ENCODE results near the gene CDK6. TPM values are rescaled to one million over a fixed set of nuclear protein-coding genes. Genes with fewer than 3 reads are reported as not detected.
A peak's percentile ranks its signal among the peaks of the same experiment; 100 is the strongest.

CDK6 gene
- total RNA-seq, 4 donors from 2014 or later: 43.6 to 85.1 (median 63.3) TPM

DNA sequence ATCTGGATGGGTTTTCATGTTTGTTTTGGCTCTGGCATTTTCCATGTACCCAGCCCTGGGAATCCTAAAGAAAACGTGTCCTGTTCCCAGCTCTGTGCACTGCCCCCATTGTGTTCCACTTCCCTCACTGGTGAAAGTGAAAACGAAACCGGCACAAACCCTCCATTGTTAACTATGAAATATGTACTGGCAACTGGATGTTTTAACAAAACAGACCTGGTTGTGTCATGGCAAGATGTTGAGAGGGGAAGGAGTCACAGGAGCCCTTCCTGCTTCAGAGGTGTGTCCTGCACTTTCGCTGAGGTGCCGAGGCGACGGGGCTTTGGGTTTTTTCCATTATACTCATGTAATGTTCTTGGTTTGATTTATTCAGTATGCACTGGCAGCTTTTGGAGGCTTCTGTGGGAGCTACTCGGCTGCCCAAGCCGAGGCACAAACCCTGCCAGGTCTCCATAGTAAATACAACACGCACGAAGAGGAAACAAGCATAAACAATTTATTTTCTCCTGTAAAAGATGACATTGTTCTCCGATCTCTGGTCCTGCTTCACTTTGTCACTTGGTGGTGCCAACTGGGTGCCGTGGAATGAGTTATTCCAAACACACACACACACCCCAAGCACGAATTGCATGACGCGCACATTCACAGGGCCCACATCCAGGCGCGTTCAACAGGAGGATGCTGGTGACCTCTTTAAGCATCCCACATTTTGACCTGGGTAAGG lies 118.2 kb downstream of the CDK6 start:
- intact Hi-C loops (cut with DNase I; ENCODE audit: low total_unique reads): no loop called here
- TF ChIP-seq, protein P1, sequence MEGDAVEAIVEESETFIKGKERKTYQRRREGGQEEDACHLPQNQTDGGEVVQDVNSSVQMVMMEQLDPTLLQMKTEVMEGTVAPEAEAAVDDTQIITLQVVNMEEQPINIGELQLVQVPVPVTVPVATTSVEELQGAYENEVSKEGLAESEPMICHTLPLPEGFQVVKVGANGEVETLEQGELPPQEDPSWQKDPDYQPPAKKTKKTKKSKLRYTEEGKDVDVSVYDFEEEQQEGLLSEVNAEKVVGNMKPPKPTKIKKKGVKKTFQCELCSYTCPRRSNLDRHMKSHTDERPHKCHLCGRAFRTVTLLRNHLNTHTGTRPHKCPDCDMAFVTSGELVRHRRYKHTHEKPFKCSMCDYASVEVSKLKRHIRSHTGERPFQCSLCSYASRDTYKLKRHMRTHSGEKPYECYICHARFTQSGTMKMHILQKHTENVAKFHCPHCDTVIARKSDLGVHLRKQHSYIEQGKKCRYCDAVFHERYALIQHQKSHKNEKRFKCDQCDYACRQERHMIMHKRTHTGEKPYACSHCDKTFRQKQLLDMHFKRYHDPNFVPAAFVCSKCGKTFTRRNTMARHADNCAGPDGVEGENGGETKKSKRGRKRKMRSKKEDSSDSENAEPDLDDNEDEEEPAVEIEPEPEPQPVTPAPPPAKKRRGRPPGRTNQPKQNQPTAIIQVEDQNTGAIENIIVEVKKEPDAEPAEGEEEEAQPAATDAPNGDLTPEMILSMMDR (IDR thresholded peaks at IDR 0.05): no peak
- TF ChIP-seq POLR2A (IDR thresholded peaks at IDR 0.05): no peak
- DNase-seq (ENCODE audit: low spot score in 2 of 2): peak; percentile 51 to 84
- peak overlapping the region; percentile 17 for H3K4me3 ChIP-seq (ENCODE audit: low read depth, poor library complexity, severe bottlenecking)
- 47 to 57% methylated on average over 18 of the region's 18 CpGs for WGBS, 2 donors

GRCh38 chr7:92717623-92717992 lies 118.8 kb downstream of the CDK6 start:
- TF ChIP-seq, protein P1 (IDR thresholded peaks at IDR 0.05): no peak
- TF ChIP-seq POLR2A (IDR thresholded peaks at IDR 0.05): no peak
- DNase-seq (ENCODE audit: low spot score in 2 of 2): no peak
- intact Hi-C loops (cut with DNase I; ENCODE audit: low total_unique reads): no loop called here
- H3K4me3 ChIP-seq (ENCODE audit: low read depth, poor library complexity, severe bottlenecking): no peak overlapping the region
- WGBS, 2 donors: 58 to 74% methylated on average over 7 of the region's 7 CpGs

DNA sequence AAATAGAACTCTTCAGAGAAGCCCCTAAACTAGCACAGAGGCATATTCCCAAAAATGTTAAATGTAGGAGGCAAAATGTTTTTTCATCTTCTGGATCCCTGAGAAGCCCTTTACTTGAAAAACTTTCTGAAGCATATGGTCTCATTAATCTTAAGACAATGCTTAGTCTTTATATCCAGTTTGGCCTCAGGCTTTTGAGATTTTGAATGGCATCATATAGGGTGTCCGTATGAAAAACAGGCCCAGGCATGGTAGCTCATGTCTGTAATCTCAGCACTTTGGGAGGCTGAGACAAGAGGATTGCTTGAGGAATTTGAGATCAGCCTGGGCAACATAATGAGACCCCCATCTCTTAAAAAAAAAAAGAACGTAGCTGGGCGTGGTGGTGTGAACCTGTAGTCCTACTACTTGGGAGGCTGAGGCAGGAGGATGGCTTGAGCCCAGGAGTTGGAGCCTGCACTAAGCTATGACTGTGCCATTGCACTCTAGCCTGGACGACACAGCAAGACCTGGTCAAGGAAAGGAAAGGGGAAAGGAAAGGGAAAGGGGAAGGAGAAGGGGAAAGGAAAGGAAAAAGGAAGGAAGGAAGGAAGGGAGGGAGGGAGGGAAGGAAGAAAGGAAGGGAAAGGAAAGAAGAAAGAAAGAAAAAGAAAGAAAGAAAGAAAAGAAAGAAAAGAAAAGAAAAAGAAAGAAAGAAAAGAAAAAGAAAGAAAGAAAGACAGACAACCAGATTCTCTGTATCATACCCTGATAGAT lies 119.4 kb downstream of the CDK6 start:
- WGBS, 2 donors: 87 to 90% methylated on average over 4 of the region's 4 CpGs

DNA sequence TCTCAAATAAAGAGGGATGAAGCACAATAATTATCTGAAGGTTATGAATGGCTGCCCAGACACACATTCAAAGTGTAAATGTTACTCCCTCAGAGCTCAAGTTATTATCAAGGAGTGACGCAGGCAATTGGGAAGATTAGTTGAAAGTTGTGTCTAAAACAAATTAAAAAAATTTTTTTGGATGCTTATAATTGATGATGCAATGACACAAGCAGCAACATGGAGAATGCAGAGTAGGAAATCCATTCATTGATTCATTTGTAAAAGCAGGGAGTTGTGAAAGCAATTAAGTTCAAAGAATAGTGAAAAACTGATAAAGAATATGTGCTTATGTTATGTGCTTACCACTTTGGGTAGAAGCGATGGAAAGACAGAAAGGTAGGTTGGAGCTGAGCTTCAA lies 120.4 kb downstream of the CDK6 start:
- WGBS, 2 donors: 91 to 96% methylated on average over 2 of the region's 2 CpGs

More for the DNA sequence above, 119.4 kb downstream of the CDK6 start:
- DNase-seq (ENCODE audit: low spot score in 2 of 2): no peak
- TF ChIP-seq, protein P1 (IDR thresholded peaks at IDR 0.05): no peak
- TF ChIP-seq POLR2A (IDR thresholded peaks at IDR 0.05): no peak
- intact Hi-C loops (cut with DNase I; ENCODE audit: low total_unique reads): no loop called here
- H3K4me3 ChIP-seq (ENCODE audit: low read depth, poor library complexity, severe bottlenecking): no peak overlapping the region

GRCh38 chr7:92714767-92715166 lies 121.6 kb downstream of the CDK6 start:
- H3K4me3 ChIP-seq (ENCODE audit: low read depth, poor library complexity, severe bottlenecking): no peak overlapping the region
- TF ChIP-seq POLR2A (IDR thresholded peaks at IDR 0.05): no peak
- intact Hi-C loops (cut with DNase I; ENCODE audit: low total_unique reads): no loop called here
- WGBS, 2 donors: 88 to 93% methylated on average over 3 of the region's 3 CpGs
- DNase-seq (ENCODE audit: low spot score in 2 of 2): no peak

More for the DNA sequence above, 120.4 kb downstream of the CDK6 start:
- TF ChIP-seq, protein P1 (IDR thresholded peaks at IDR 0.05): no peak
- TF ChIP-seq POLR2A (IDR thresholded peaks at IDR 0.05): no peak
- H3K4me3 ChIP-seq (ENCODE audit: low read depth, poor library complexity, severe bottlenecking): no peak overlapping the region
- DNase-seq (ENCODE audit: low spot score in 2 of 2): no peak
- intact Hi-C loops (cut with DNase I; ENCODE audit: low total_unique reads): no loop called here

- intact Hi-C loops (cut with DNase I; ENCODE audit: low total_unique reads): no loop called here
- no peak for TF ChIP-seq POLR2A (IDR thresholded peaks at IDR 0.05)
- TF ChIP-seq, protein P1 (IDR thresholded peaks at IDR 0.05): no peak
- 88% methylated on average over 3 of the region's 3 CpGs for WGBS, 2 donors
- H3K4me3 ChIP-seq (ENCODE audit: low read depth, poor library complexity, severe bottlenecking): no peak overlapping the region
- no peak for DNase-seq (ENCODE audit: low spot score in 2 of 2)
These were observed 122.1 kb downstream of the CDK6 start for GRCh38 chr7:92714280-92714679.

Measured in lower leg skin (tissue), 4 donors.